B cell (primary cell): Measurements from ENCODE around the gene ATP10B. TPM values are rescaled to one million over a fixed set of nuclear protein-coding genes. Genes with fewer than 3 reads are reported as not detected.

Experiments
- ATAC-seq: fragments of 200-7000 bp; cut with Tn5 transposase; one replicate; pipeline ENCODE4 v1.10.0; 2021; ENCODE audit warnings: low read depth, mild to moderate bottlenecking, moderate number of reproducible peaks, moderate library complexity
- CTCF ChIA-PET: fragments of 350-600 bp; sonication (Branson Sonifier 250); formaldehyde crosslinking; loops from one replicate; lab custom pipeline; 2021; ENCODE audit warnings: antibody characterized with exemption, inconsistent platforms; lab: Charles Lee
- POLR2A ChIA-PET: fragments of 350-600 bp; sonication (Branson Sonifier 250); formaldehyde crosslinking; loops from one replicate; lab custom pipeline; 2021; ENCODE audit warnings: antibody characterized with exemption; lab: Charles Lee
- DNase-seq: peaks from one replicate; pipeline ENCODE4 v3.0.0; 2013
- H2AFZ ChIP-seq: 2 replicates; pipeline ENCODE4 v1.6.1; 2012; ENCODE audit warnings: mild to moderate bottlenecking, low read depth, low read length; ENCODE audit not compliant: insufficient read depth, poor library complexity, severe bottlenecking
- H3K27ac ChIP-seq, 2 donors: 1 replicate in 1 of 2; 2 replicates in 1 of 2; pipeline ENCODE4 v1.5.1; 2012 to 2013; ENCODE audit warnings: low read length in 2 of 2, mild to moderate bottlenecking in 2 of 2, moderate library complexity in 1 of 2
- H3K27me3 ChIP-seq, 4 experiments: fragments of 200-600 bp in 1 of 4; sonication (generic) in 1 of 4; replicated peaks in 1 of 4; 1 replicate in 2 of 4; 2 replicates in 2 of 4; pipeline versions ENCODE4 v1.6.1 to v1.7.0; 2013 to 2016; ENCODE audit warnings: low read length in 3 of 4, mild to moderate bottlenecking in 2 of 4, mixed read lengths in 1 of 4, moderate library complexity in 1 of 4; ENCODE audit not compliant: insufficient read depth in 4 of 4, control insufficient read depth in 3 of 4; ENCODE audit errors: control extremely low read depth in 1 of 4
- H3K36me3 ChIP-seq, 2 experiments: replicated peaks in 1 of 2; 1 replicate in 1 of 2; 2 replicates in 1 of 2; pipeline versions ENCODE4 v1.6.1 to v1.7.1; 2013; ENCODE audit warnings: low read length in 1 of 2; ENCODE audit not compliant: insufficient read depth in 2 of 2, control insufficient read depth in 1 of 2; ENCODE audit errors: control extremely low read depth in 1 of 2, extremely low read depth in 1 of 2
- H3K4me1 ChIP-seq, 2 donors: fragments of 200-600 bp in 1 of 2; sonication (generic) in 1 of 2; 1 replicate in 1 of 2; 2 replicates in 1 of 2; pipeline versions ENCODE4 v1.5.1 to v1.6.1; 2013 to 2017; ENCODE audit warnings: low read length in 2 of 2; ENCODE audit not compliant: control insufficient read depth in 2 of 2, insufficient read depth in 2 of 2
- H3K4me2 ChIP-seq: replicated peaks from 2 replicates; pipeline ENCODE3; 2012; ENCODE audit warnings: mild to moderate bottlenecking, low read depth, low read length; ENCODE audit not compliant: poor library complexity, severe bottlenecking
- H3K4me3 ChIP-seq, 5 experiments: fragments of 200-600 bp in 1 of 5; sonication (generic) in 1 of 5; 1 replicate in 3 of 5; 2 replicates in 2 of 5; pipeline versions ENCODE4 v1.5.1 to v1.7.0; 2011 to 2016; ENCODE audit warnings: low read length in 4 of 5, mild to moderate bottlenecking in 4 of 5, low read depth in 2 of 5, control low read depth in 1 of 5, moderate library complexity in 1 of 5; ENCODE audit not compliant: insufficient read depth in 1 of 5; ENCODE audit errors: control extremely low read depth in 1 of 5, extremely low read depth in 1 of 5
- H3K79me2 ChIP-seq: fragments of 200-600 bp; sonication (generic); one replicate; pipeline ENCODE4 v1.6.0; 2016; ENCODE audit warnings: low read length; ENCODE audit not compliant: control insufficient read depth, insufficient read depth
- H3K9ac ChIP-seq: fragments of 200-600 bp; sonication (generic); 2 replicates; pipeline ENCODE4 v1.6.1; 2017; ENCODE audit warnings: mild to moderate bottlenecking, low read length, moderate library complexity
- H3K9me3 ChIP-seq, 3 donors: one replicate each; pipeline versions ENCODE4 v1.6.1 to v1.7.1; 2013; ENCODE audit warnings: low read length in 2 of 3; ENCODE audit not compliant: control insufficient read depth in 2 of 3, insufficient read depth in 1 of 3; ENCODE audit errors: control extremely low read depth in 1 of 3
- H4K20me1 ChIP-seq: 2 replicates; pipeline ENCODE4 v1.6.0; 2012; ENCODE audit warnings: mild to moderate bottlenecking, low read length; ENCODE audit not compliant: insufficient read depth, control insufficient read depth, poor library complexity, severe bottlenecking
- H3K27ac Mint-ChIP-seq: one replicate; pipeline ENCODE4 v1.8.0; 2021; ENCODE audit warnings: mixed read lengths
- H3K27me3 Mint-ChIP-seq: one replicate; pipeline ENCODE4 v1.8.0; 2021; ENCODE audit warnings: mixed read lengths
- H3K4me1 Mint-ChIP-seq: one replicate; pipeline ENCODE4 v1.8.0; 2021; ENCODE audit warnings: mixed read lengths
- H3K4me3 Mint-ChIP-seq: one replicate; pipeline ENCODE4 v1.8.0; 2021; ENCODE audit warnings: mixed read lengths
- H3K9me3 Mint-ChIP-seq: one replicate; pipeline ENCODE4 v1.8.0; 2022; ENCODE audit warnings: mixed read lengths; ENCODE audit not compliant: insufficient read depth
- CTCF ChIP-seq: fragments of 200-600 bp; IDR thresholded peaks from one replicate; pipeline ENCODE4 v1.8.0; 2022; ENCODE audit warnings: antibody characterized with exemption, mild to moderate bottlenecking
- EZH2 ChIP-seq: IDR thresholded peaks from 2 replicates; pipeline ENCODE4 v1.6.1; 2012; ENCODE audit warnings: borderline replicate concordance, low read depth, mild to moderate bottlenecking, moderate library complexity, low read length; ENCODE audit not compliant: insufficient read depth, poor library complexity, severe bottlenecking
- WGBS: methylation state at CpG from one replicate; pipeline ENCODE4 v1.1.5; 2013; ENCODE audit warnings: missing lambda C conversion rate; ENCODE audit not compliant: insufficient coverage; 5-methylcytosine and 5-hydroxymethylcytosine counted together
- intact Hi-C: fragments of 100-400 bp; cut with micrococcal nuclease; formaldehyde crosslinking; loops from one replicate; pipeline ENCODE4 v1.10.0; 2022
- polyA plus RNA-seq: library from polyadenylated mRNA; depleted of rRNA; stranded (reverse); fragments of >200 nt; gene quantifications from 2 replicates; pipeline ENCODE4 v1.2.3, GENCODE V29; 2012
- total RNA-seq, 2 donors: library from RNA; stranded (reverse); fragments of 120-200 nt in 1 of 2; gene quantifications; 1 replicate in 1 of 2; 2 replicates in 1 of 2; pipeline versions ENCODE4 v1.2.3 to v1.2.4, GENCODE V29; 2013 to 2022

ATP10B gene
- total and polyA plus RNA-seq, 2 donors (not counting 1 experiment from before 2014, with no cell fraction given), result not detected

GRCh38 chr5:160543395-160543794, 308.6 kb downstream of the ATP10B start:
- Histone ChIP-seq H3K9me3 (peaks cover 0 to 4% (median 0%) of the 10 kb centered on the region in 3 donors), H3K4me3 (no peak overlapping the region), H3K9ac (no peak overlapping the region), H4K20me1 (no peaks in the 10 kb centered on the region), H3K4me1 (no peaks in the 10 kb centered on the region), H3K27ac (no peak overlapping the region), H3K27me3 (no peaks in the 10 kb centered on the region), H3K4me2 (no peak overlapping the region), H3K79me2 (no peaks in the 10 kb centered on the region), H2AFZ (no peak overlapping the region), H3K36me3 (no peaks in the 10 kb centered on the region)
- Mint-ChIP-seq H3K27me3 (peaks cover 7% of the 10 kb centered on the region), H3K4me1 (no peaks in the 10 kb centered on the region), H3K4me3 (no peak overlapping the region), H3K27ac (no peak overlapping the region), H3K9me3 (peaks cover 4% of the 10 kb centered on the region)
- DNase-seq (no peak), ATAC-seq (no peak)
- TF ChIP-seq CTCF, result no peak
- TF ChIP-seq EZH2, result no peak
- WGBS, result no CpG with 5 or more reads among the region's 1 CpG
- ChIA-PET CTCF (no interaction called here), POLR2A (no interaction called here)
- intact Hi-C loops, result no loop called here

DNA sequence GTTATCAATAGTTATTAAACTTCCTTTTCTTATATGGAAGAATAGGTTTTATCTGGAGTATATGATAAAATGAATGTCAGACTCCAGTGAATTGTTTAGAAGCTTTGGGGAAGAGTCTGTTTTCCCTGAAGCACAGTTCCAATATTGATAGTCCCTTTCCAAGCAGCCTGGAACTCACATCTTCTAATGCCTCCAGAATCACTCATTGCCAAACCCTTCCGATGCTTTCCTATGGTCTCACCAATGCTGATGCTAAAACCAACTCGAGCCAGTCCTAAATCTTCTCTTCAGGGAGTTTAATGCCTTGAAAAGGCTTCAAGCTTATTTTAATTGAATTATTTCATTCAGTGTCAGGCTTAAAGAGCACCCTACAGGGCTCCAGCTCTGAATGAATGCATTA, 309.2 kb downstream of the ATP10B start:
- no peak overlapping the region for H3K4me2 ChIP-seq
- no CpG with 5 or more reads among the region's 2 CpGs for WGBS
- Mint-ChIP-seq H3K9me3 (peaks cover 4% of the 10 kb centered on the region), H3K4me1 (no peaks in the 10 kb centered on the region), H3K27me3 (peaks cover 3% of the 10 kb centered on the region), H3K27ac (no peak overlapping the region), H3K4me3 (no peak overlapping the region)
- H3K36me3 ChIP-seq, result no peaks in the 10 kb centered on the region
- ATAC-seq, result no peak
- intact Hi-C loops, result no loop called here
- DNase-seq, result no peak
- no peak overlapping the region for H3K9ac ChIP-seq
- no peaks in the 10 kb centered on the region for H3K27me3 ChIP-seq
- no peak overlapping the region for H3K4me3 ChIP-seq
- no peak overlapping the region for H2AFZ ChIP-seq
- ChIA-PET POLR2A (no interaction called here), CTCF (interaction anchor here (0.9 kb wide), 1 partner anchor 10 kb away, joined by 3 read pairs; no protein-coding TSS in a partner anchor)
- TF ChIP-seq CTCF (no peak), EZH2 (no peak)
- H3K4me1 ChIP-seq, result no peaks in the 10 kb centered on the region
- no peaks in the 10 kb centered on the region for H3K79me2 ChIP-seq
- no peaks in the 10 kb centered on the region for H4K20me1 ChIP-seq
- peaks cover 0 to 4% (median 0%) of the 10 kb centered on the region in 3 donors for H3K9me3 ChIP-seq
- no peak overlapping the region for H3K27ac ChIP-seq
